Measurements from ENCODE around the gene DYNLRB2. TPM values are rescaled to one million over a fixed set of nuclear protein-coding genes. Genes with fewer than 3 reads are reported as not detected.

DYNLRB2 gene
- total and polyA plus RNA-seq, 2 of the 13 experiments (the other 11 are each of a cell fraction or from before 2014, with no cell fraction given), result not detected

GRCh38 chr16:80546249-80546648 lies 5.5 kb downstream of the DYNLRB2 start (continued):
- TF ChIP-seq ZNF609 (CRISPR knock-in tag; IDR thresholded peaks at IDR 0.05; ENCODE audit: borderline replicate concordance), result no peak
- no peak for TF ChIP-seq RFXANK (CRISPR knock-in tag; IDR thresholded peaks at IDR 0.05)
- TF ChIP-seq ZNF788 (CRISPR knock-in tag; IDR thresholded peaks at IDR 0.05; ENCODE audit: borderline replicate concordance), result no peak
- no peak for TF ChIP-seq HNRNPL (IDR thresholded peaks at IDR 0.05; ENCODE audit: low read depth, low read length)

GRCh38 chr16:80547145-80547544 lies 6.4 kb downstream of the DYNLRB2 start:
- Histone ChIP-seq H4K20me1 (ENCODE audit: insufficient read depth, low read length) (no peaks in the 10 kb centered on the region), H3K27me3 (ENCODE audit: control insufficient read depth in 1 of 2, insufficient read depth in 2 of 2, low read length in 2 of 2) (no peaks in the 10 kb centered on the region), H3K4me1 (ENCODE audit: insufficient read depth, low read length) (no peaks in the 10 kb centered on the region), H3K9ac (ENCODE audit: insufficient read depth, low read depth, low read length) (no peak overlapping the region), H3K36me3 (replicated peaks in 1 of 2; ENCODE audit: control insufficient read depth in 1 of 2, insufficient read depth in 2 of 2, low read length in 2 of 2) (no peaks in the 10 kb centered on the region), H3K4me2 (ENCODE audit: low read depth, low read length) (no peak overlapping the region), H2AFZ (ENCODE audit: low read length) (no peak overlapping the region), H3K9me3 (ENCODE audit: low read length) (no peaks in the 10 kb centered on the region), H3K79me2 (ENCODE audit: insufficient read depth, low read length) (no peaks in the 10 kb centered on the region), H3K4me3 (replicated peaks in 1 of 3; ENCODE audit: insufficient read depth in 1 of 3, low read depth in 2 of 3, low read length in 3 of 3) (no peak overlapping the region), H3K27ac (ENCODE audit: extremely low read length, insufficient read depth, low read length) (no peak overlapping the region)
- in situ Hi-C loops (cut with HindIII; ENCODE audit: extremely low pct_ligation_motif_present, low pct_unique_long_range_greater_than_20kb) (no loop called here), intact Hi-C loops (cut with micrococcal nuclease; ENCODE audit: unreplicated experiment) (no loop called here)
- FAIRE-seq (no peak), DNase-seq (ENCODE audit: low spot score) (no peak), ATAC-seq (no peak)
- TF ChIP-seq ZSCAN9 (CRISPR knock-in tag; IDR thresholded peaks at IDR 0.05; ENCODE audit: borderline replicate concordance), result no peak
- TF ChIP-seq, protein P1, sequence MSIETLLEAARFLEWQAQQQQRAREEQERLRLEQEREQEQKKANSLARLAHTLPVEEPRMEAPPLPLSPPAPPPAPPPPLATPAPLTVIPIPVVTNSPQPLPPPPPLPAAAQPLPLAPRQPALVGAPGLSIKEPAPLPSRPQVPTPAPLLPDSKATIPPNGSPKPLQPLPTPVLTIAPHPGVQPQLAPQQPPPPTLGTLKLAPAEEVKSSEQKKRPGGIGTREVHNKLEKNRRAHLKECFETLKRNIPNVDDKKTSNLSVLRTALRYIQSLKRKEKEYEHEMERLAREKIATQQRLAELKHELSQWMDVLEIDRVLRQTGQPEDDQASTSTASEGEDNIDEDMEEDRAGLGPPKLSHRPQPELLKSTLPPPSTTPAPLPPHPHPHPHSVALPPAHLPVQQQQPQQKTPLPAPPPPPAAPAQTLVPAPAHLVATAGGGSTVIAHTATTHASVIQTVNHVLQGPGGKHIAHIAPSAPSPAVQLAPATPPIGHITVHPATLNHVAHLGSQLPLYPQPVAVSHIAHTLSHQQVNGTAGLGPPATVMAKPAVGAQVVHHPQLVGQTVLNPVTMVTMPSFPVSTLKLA (IDR thresholded peaks at IDR 0.05), result peak; percentile 64
- BruUV-seq (replicated peaks), result no TSS peak
- ChIA-PET POLR2A (no interaction called here), CTCF (ENCODE audit: low intra/inter-chr PET ratio, low total read pairs) (no interaction called here)
- WGBS (ENCODE audit: low lambda C conversion rate), result 56% methylated on average over 2 of the region's 2 CpGs

All from HepG2 (cell line).